Right ventricle myocardium inferior (tissue), 1 donor: Measurements from ENCODE around the gene IL2RG. TPM values are rescaled to one million over a fixed set of nuclear protein-coding genes. Genes with fewer than 3 reads are reported as not detected.

Experiments used
- ATAC-seq: fragments of 200-7000 bp; cut with Tn5 transposase; one replicate; pipeline ENCODE4 v1.9.1; 2020; ENCODE audit warnings: mild to moderate bottlenecking, moderate library complexity
- DNase-seq: peaks from one replicate; pipeline ENCODE4 v3.0.0; 2021; ENCODE audit errors: missing footprints
- intact Hi-C: fragments of 100-400 bp; cut with DNase I; formaldehyde crosslinking; loops from one replicate; pipeline ENCODE4 v1.11.0; 2022
- total RNA-seq: library from RNA; stranded (reverse); fragmentation: NEBNext Ultra II Directional; extraction: Animal tissue kit (Norgen Biotek cat#: 25700); gene quantifications from one replicate; pipeline ENCODE4 v1.2.1, GENCODE V29; 2021
- donor health status: DM: no; HTN: yes; CAD: no; lungs with severe emphysema.

The IL2RG gene
- total RNA-seq, 1 donor from 2014 or later: 2.8 TPM

- intact Hi-C loops: no loop called here
- ATAC-seq (no peak), DNase-seq (no peak)
Measured at GRCh38 chrX:71117358-71117757, 6.0 kb upstream of the IL2RG start.

GRCh38 chrX:71111921-71112431 is 599 bp upstream of the IL2RG start:
- DNase-seq (no peak), ATAC-seq (no peak)
- intact Hi-C loops: no loop called here

GRCh38 chrX:71109051-71109450 is 2.3 kb downstream of the IL2RG start:
- no peak for DNase-seq
- no peak for ATAC-seq
- intact Hi-C loops: no loop called here

- DNase-seq (no peak), ATAC-seq (no peak)
- intact Hi-C loops: no loop called here
Measured at GRCh38 chrX:71107762-71108360, 3.5 kb downstream of the IL2RG start.

- ATAC-seq: no peak
- DNase-seq: no peak
- intact Hi-C loops: no loop called here
Measured at GRCh38 chrX:71107245-71107644, 4.1 kb downstream of the IL2RG start.

GRCh38 chrX:71106427-71106826 is 5.0 kb downstream of the IL2RG start, which contains the start of gene CXorf65:
Gene CXorf65 (minus strand): TSS chrX:71106740. CDS start chrX:71106556, 184 bp downstream.
- intact Hi-C loops: no loop called here
- ATAC-seq (no peak), DNase-seq (no peak)

GRCh38 chrX:71105628-71106027 is 5.7 kb downstream of the IL2RG start:
- no peak for DNase-seq
- no peak for ATAC-seq
- intact Hi-C loops: no loop called here

- no peak for ATAC-seq
- DNase-seq: no peak
- intact Hi-C loops: no loop called here
Measured at GRCh38 chrX:71103110-71103983, 8.0 kb downstream of the IL2RG start.

GRCh38 chrX:71102292-71102691 is 9.1 kb downstream of the IL2RG start:
- DNase-seq: no peak
- intact Hi-C loops: no loop called here
- ATAC-seq: no peak

GRCh38 chrX:71100581-71101505 is 10.5 kb downstream of the IL2RG start:
- ATAC-seq: no peak
- no peak for DNase-seq
- intact Hi-C loops: no loop called here

- intact Hi-C loops: no loop called here
- no peak for ATAC-seq
- DNase-seq: no peak
Measured at GRCh38 chrX:71099736-71100135, 11.6 kb downstream of the IL2RG start.

- no peak for ATAC-seq
- intact Hi-C loops: no loop called here
- DNase-seq: no peak
Measured at GRCh38 chrX:71098951-71099506, 12.3 kb downstream of the IL2RG start.

- no peak for ATAC-seq
- peak; percentile 71 for DNase-seq
- intact Hi-C loops: no loop called here
Measured at GRCh38 chrX:71098302-71098701, 13.1 kb downstream of the IL2RG start.

GRCh38 chrX:71096760-71097032 is 14.7 kb downstream of the IL2RG start:
- DNase-seq (no peak), ATAC-seq (no peak)
- intact Hi-C loops: loop anchor here (2.0 kb wide), 1 partner anchor 82 kb away; no protein-coding TSS in a partner anchor

- ATAC-seq (peak; percentile 81), DNase-seq (no peak)
- intact Hi-C loops: loop anchor here (2.0 kb wide), 2 partner anchors 27 to 83 kb away; partner anchors contain the start of gene SNX12
Measured at GRCh38 chrX:71095981-71096759, 15.2 kb downstream of the IL2RG start.

- ATAC-seq: peak; percentile 96
- DNase-seq: peak; percentile 95
- intact Hi-C loops: loop anchor here (2.0 kb wide), 1 partner anchor 27 kb away; the partner anchor contains the start of gene SNX12
Measured at GRCh38 chrX:71095555-71095980, 15.8 kb downstream of the IL2RG start, which contains the start of gene FOXO4. Gene FOXO4 (plus strand): TSS chrX:71095851. CDS start chrX:71096529, 678 bp downstream.

GRCh38 chrX:71095033-71095432 is 16.3 kb downstream of the IL2RG start:
- intact Hi-C loops: loop anchor here (2.0 kb wide), 1 partner anchor 26 kb away; the partner anchor contains the start of gene SNX12
- DNase-seq (no peak), ATAC-seq (no peak)

GRCh38 chrX:71091263-71091662 is 20.1 kb downstream of the IL2RG start:
- ATAC-seq (no peak), DNase-seq (no peak)
- intact Hi-C loops: no loop called here
